SK-N-SH treated with all-trans-retinoic acid at 6 μM for 48 hours (cell line): Measurements from ENCODE around the gene GDPGP1.

Experiments used
- BACH2 ChIP-seq: fragments of 250-450 bp; sonication (Bioruptor Pico); IDR thresholded peaks from 2 replicates; pipeline ENCODE4 v1.9.0; 2021; ENCODE audit warnings: mild to moderate bottlenecking, borderline replicate concordance
- CSDC2 ChIP-seq: fragments of 250-450 bp; sonication (Bioruptor Pico); IDR thresholded peaks from 2 replicates; pipeline ENCODE4 v1.5.0; 2020; ENCODE audit warnings: mild to moderate bottlenecking, moderate library complexity
- OSR1 ChIP-seq: fragments of 250-450 bp; sonication (Bioruptor Pico); IDR thresholded peaks from 2 replicates; pipeline ENCODE4 v1.8.0; 2022; ENCODE audit warnings: moderate library complexity, mild to moderate bottlenecking, inconsistent platforms
- ZC3H10 ChIP-seq: fragments of 250-450 bp; sonication (Bioruptor Pico); IDR thresholded peaks from 2 replicates; pipeline ENCODE4 v1.5.1; 2021; ENCODE audit warnings: mild to moderate bottlenecking, moderate library complexity
- ZFP3 ChIP-seq: fragments of 250-450 bp; sonication (Bioruptor Pico); IDR thresholded peaks from 2 replicates; pipeline ENCODE4 v1.5.0; 2020; ENCODE audit warnings: mild to moderate bottlenecking, moderate library complexity
- ZNF565 ChIP-seq: fragments of 450-650 bp; formaldehyde crosslinking; conservative IDR thresholded peaks from 2 replicates; pipeline ENCODE4 v1.5.0; 2020; ENCODE audit warnings: low read depth, mild to moderate bottlenecking, moderate library complexity
- TF ChIP-seq, protein P1 (sequence below): fragments of 250-450 bp; sonication (Bioruptor Pico); IDR thresholded peaks from 2 replicates; pipeline ENCODE4 v1.5.1; 2021; ENCODE audit warnings: mild to moderate bottlenecking, moderate library complexity
- TF ChIP-seq, protein P2 (sequence below): fragments of 250-450 bp; sonication (Bioruptor Pico); IDR thresholded peaks from 2 replicates; pipeline ENCODE4 v1.8.0; 2020; ENCODE audit warnings: mild to moderate bottlenecking, moderate library complexity, borderline replicate concordance
- TF ChIP-seq, protein P3 (sequence below): fragments of 250-450 bp; sonication (Bioruptor Pico); IDR thresholded peaks from 2 replicates; pipeline ENCODE4 v1.8.0; 2021; ENCODE audit warnings: low read depth, mild to moderate bottlenecking, moderate library complexity, borderline replicate concordance

- TF ChIP-seq ZFP3 (CRISPR knock-in tag) = no peak
- TF ChIP-seq, protein P1, sequence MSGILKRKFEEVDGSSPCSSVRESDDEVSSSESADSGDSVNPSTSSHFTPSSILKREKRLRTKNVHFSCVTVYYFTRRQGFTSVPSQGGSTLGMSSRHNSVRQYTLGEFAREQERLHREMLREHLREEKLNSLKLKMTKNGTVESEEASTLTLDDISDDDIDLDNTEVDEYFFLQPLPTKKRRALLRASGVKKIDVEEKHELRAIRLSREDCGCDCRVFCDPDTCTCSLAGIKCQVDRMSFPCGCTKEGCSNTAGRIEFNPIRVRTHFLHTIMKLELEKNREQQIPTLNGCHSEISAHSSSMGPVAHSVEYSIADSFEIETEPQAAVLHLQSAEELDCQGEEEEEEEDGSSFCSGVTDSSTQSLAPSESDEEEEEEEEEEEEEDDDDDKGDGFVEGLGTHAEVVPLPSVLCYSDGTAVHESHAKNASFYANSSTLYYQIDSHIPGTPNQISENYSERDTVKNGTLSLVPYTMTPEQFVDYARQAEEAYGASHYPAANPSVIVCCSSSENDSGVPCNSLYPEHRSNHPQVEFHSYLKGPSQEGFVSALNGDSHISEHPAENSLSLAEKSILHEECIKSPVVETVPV (CRISPR knock-in tag) = no peak
- TF ChIP-seq, protein P2, sequence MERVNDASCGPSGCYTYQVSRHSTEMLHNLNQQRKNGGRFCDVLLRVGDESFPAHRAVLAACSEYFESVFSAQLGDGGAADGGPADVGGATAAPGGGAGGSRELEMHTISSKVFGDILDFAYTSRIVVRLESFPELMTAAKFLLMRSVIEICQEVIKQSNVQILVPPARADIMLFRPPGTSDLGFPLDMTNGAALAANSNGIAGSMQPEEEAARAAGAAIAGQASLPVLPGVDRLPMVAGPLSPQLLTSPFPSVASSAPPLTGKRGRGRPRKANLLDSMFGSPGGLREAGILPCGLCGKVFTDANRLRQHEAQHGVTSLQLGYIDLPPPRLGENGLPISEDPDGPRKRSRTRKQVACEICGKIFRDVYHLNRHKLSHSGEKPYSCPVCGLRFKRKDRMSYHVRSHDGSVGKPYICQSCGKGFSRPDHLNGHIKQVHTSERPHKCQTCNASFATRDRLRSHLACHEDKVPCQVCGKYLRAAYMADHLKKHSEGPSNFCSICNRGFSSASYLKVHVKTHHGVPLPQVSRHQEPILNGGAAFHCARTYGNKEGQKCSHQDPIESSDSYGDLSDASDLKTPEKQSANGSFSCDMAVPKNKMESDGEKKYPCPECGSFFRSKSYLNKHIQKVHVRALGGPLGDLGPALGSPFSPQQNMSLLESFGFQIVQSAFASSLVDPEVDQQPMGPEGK (CRISPR knock-in tag) = no peak
- no peak for TF ChIP-seq BACH2 (CRISPR knock-in tag)
- no peak for TF ChIP-seq ZNF565 (CRISPR knock-in tag)
- TF ChIP-seq OSR1 = no peak
- no peak for TF ChIP-seq ZC3H10 (CRISPR knock-in tag)
- TF ChIP-seq, protein P3, sequence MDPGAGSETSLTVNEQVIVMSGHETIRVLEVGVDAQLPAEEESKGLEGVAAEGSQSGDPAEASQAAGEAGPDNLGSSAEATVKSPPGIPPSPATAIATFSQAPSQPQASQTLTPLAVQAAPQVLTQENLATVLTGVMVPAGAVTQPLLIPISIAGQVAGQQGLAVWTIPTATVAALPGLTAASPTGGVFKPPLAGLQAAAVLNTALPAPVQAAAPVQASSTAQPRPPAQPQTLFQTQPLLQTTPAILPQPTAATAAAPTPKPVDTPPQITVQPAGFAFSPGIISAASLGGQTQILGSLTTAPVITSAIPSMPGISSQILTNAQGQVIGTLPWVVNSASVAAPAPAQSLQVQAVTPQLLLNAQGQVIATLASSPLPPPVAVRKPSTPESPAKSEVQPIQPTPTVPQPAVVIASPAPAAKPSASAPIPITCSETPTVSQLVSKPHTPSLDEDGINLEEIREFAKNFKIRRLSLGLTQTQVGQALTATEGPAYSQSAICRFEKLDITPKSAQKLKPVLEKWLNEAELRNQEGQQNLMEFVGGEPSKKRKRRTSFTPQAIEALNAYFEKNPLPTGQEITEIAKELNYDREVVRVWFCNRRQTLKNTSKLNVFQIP = no peak
- TF ChIP-seq CSDC2 (CRISPR knock-in tag) = no peak
Observed at GRCh38 chr15:90225504-90226234, 8.3 kb upstream of the GDPGP1 start.
